Suprapubic skin (tissue), 3 donors: ENCODE measurements around the gene RBPMS2.
A peak's percentile ranks its signal among the peaks of the same experiment; 100 is the strongest.

ENCODE experiments used
- CTCF ChIP-seq, 2 donors: fragments of 200-600 bp in 1 of 2; fragments of 450-650 bp in 1 of 2; sonication (generic) in 1 of 2; IDR thresholded peaks; one replicate each; pipeline ENCODE4 v1.5.1; 2016 to 2019; ENCODE audit warnings: antibody characterized with exemption in 2 of 2, mild to moderate bottlenecking in 1 of 2, moderate library complexity in 1 of 2
- POLR2AphosphoS5 ChIP-seq, 3 donors: sonication (generic); formaldehyde crosslinking; IDR thresholded peaks; one replicate each; pipeline ENCODE4 v1.6.1; 2017; ENCODE audit warnings: antibody characterized with exemption in 3 of 3

GRCh38 chr15:64731012-64731804 is 44.2 kb downstream of the RBPMS2 start:
- TF ChIP-seq POLR2AphosphoS5 (IDR thresholded peaks at IDR 0.05) (no peak), CTCF (IDR thresholded peaks at IDR 0.05) (peak; percentile 81 to 92)
